ENCODE measurements around the gene PRKCH.

Gene PRKCH

DNA sequence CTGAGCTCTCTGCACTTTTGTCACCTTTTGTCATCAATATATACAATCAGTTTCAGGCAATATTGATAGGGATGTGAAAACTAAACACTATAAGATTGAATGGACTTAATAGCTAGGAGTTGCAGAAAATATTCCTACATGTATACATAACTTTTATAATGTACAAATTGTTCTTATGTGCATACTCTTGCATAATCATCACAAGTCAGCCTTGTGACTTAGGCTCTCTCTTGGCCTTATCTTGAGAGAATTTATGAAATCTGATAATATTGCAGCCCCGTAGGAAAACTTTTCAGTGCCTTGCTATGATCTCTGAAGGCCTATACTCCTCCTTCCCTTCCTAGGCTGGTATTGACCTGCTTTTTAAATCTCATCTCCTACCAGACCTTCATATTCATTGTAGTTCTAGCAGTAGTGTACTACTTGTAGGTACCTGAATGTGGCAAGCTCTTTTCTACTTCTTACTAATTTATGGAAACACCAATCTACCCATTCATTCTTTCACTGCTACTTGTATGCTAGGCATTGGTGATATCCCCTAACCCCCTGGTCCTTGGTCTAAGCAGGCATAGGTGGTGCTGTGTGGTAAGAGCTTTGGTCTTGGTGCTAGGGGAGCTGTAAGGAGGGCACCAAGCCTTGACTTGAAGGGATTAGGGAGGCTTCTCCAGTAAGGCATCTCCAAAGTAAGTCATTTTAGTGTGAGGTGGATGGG, 100.0 kb downstream of the PRKCH start:
- DNase-seq (ENCODE audit: low read depth, low spot score): no peak

DNA sequence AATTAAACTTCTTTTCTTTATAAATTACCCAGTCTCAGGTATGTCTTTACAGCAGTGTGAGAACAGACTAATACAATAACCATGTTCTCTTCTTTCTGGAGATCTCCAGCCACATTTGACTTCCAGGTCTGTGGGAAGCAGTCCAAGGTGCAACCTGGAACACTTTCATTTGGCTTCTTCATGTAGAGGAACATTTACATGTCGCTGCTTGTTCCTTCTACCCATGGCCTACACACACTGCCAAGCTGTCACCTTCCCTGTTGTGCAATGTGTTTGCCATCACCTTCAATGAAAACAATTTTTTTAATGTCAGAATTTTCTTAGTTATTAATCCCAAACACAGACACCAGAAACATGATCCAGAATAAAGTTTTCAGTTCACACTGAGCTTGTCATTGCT, 104.7 kb downstream of the PRKCH start:
- DNase-seq (ENCODE audit: low read depth, low spot score): no peak

DNA sequence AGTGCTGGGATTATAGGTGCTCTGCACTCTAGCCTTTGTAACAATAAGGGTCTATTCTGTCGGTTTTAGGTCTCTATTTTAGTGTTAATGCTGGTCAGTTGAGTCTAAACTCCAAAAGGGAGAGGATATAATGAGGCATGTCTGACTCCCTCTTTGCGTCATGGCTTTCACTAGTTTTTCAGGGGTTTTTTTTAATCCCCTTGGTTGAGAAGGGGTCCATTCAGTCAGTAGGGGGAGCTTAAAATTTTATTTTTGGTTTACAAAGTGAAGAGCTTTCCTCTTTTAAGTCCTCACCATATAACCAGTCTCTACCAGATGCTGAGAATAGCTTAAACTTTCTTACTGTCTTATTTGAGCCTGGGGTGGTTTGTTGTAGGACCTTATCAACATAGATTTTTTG, 106.9 kb downstream of the PRKCH start:
- no peak for DNase-seq (ENCODE audit: low read depth, low spot score)

DNA sequence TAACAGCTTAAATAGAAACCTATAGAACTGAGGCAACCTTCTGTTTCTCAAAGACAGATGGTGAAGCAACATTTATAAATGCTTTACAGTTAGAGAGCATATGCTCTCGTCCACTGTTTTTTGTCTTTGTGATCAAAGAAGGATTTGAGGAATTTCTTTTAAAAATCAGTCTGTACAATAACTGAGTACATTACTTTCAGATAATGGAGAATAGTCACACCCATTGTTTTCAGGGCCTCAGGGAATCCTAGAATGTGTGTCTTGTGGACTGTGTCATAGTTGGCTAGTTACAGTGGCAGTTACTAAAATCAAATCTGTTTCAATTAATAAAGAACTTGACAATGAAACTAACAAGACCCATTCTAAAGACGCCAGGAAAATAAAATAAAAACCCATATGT, 107.9 kb downstream of the PRKCH start:
- DNase-seq (ENCODE audit: low read depth, low spot score): no peak

DNA sequence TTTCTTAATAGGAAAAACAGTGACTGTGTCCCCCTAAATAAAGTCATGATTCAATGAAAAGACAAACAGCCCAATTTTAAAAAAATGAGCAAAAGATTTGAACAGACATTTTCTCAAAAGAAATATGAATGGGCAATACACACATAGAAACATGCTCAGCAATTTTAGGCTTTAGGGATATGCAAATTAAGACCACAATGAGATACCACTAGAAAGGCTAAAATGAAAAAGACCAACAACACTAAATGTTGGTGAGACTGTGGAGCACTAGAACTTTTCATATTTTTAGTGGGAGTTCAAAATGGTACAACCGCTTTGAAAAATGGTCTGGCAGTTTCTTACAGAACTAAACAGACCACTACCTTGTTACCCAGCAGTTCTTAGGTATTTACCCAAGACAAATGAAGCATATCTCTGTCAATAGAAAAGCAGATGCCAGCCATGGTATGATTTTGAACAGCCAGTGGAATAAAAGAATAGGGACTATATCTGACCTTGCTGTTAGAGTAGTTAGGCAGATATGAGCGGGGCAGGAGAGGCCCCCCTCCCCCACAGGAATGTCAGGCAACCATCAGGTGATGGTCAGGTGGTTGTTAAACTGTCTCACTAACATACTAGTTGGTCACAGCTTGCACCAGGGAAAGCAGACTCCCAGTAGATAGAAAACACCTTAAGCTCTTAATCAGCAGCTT, 108.8 kb downstream of the PRKCH start:
- no peak for DNase-seq (ENCODE audit: low read depth, low spot score)

DNA sequence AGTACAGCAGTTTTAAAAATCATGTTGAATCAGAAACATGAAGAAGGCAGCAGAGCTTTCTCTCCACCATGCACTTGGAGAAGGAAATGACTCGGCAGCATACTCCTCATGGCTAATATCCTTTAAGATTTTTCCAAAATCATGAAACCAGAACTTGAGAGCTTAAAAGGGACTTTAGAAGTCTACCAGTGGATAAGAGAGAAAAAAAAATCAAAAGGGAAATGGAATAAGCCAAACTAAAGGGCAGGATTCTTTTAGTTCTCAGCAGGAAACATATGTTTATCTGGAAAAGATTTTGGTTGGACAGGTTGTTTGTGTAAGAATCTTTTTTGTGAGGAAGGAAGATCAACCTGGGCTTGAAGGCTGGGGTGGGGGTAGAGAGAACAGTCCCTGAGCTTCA, 111.8 kb downstream of the PRKCH start:
- no peak for DNase-seq (ENCODE audit: low read depth, low spot score)

DNA sequence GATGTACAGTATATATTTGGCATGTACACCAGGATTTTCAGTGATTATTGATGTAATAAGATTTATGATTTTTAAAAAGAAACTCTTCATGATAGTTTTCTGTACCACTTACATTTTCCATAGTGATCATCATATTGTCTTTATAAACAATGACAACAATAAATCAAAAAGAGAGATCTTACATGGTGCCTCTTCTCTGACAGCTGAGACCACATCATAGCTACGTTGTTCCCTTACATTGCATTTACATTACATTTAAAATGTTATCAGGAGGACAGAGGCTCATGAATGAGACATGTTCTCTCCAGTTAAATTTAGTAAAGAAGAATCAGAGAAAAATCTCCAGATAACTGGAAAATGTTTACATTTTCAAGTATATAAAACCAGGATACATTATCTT, 112.4 kb downstream of the PRKCH start:
- no peak for DNase-seq (ENCODE audit: low read depth, low spot score)

DNA sequence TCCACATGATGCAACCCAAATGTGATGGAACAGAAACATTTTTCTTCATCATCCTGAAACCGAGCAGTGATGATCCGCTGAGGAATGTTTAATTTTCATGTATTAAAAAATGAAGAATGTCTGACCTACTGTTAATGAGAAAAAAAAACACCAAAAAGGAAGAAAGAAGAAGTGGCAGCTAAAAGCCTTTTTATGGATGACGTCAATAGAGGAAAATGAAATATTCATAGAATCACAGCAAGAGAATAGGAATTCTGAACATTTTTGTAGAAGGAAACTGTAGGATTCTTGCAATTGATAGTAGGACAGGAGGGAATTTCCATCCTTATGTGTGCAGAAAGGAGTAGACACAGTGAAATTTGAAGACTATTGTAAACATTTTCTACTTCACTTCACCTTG, 112.9 kb downstream of the PRKCH start:
- DNase-seq (ENCODE audit: low read depth, low spot score): no peak

DNA sequence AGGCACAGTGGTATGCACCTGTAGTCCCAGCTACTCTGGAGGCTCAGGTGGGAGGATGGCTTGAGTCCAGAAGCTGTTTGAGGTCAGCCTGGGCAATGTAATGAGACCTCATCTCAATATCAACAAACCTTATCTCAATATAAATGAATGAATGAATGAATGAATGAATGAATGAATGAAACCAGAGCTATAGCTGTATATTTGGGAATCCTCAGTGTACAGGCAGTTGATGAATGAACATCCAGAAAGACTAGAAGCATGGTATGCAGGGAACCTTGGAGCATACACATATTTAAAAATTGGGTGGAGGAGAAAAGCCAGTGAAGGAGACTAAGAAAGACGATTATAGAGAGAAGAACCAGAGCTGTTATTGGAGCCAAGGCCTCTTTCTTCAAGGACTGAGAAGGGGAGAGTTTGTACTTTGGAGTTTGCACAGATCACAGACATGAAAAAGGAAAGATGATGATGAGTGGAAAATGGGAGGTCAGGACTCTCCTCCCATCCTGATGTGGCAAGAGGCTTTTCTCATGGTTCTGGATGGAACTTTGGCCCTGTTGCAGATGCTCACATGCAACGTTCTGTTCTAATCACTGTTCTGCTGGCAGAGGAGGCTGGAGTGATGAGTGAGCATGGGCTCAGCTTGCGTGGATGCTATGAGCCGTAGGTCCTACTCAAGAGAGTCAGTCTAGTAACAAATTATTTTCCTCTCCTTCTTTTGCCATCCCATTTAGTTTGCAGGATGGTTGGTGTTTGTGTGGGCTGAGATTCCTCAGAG, 114.4 kb downstream of the PRKCH start:
- no peak for DNase-seq (ENCODE audit: low read depth, low spot score)

DNA sequence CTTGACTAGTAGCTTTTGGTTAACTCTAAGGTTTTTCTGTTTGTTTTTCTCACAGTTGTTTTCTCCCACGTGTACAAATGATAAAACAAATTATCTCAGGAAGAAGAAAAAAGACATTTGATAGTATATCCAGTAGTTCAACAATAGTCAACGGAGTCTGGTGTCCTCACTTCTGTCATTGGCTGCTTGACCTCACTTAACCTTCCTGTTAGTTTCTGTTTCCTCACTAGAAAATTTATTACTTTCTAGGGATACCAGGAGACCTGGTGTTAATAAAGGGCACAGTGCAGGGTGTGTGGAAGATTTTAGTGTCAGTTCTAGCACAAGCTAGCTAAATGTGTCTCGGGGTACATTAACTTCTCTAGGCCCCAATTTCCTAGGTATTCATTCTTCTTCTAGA, 116.0 kb downstream of the PRKCH start:
- no peak for DNase-seq (ENCODE audit: low read depth, low spot score)

DNA sequence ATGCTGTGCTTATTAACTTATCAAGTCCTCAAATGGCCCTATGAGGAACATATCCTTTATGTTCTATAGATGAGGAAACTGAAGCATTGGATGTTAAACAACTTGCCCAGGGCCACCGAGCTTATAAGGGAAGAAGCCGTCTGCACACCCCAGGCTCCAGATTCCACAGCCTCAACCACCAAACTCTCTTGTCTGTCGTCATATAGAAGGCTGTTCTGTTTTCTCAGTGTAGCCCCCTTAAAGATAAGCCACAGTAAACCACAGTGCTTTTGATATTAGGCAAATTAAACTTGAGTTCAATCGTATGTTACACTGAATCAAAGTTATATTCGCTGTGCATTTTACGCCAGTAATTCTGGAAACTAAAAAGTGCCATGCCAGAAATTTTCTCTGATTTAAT, 116.7 kb downstream of the PRKCH start:
- DNase-seq (ENCODE audit: low read depth, low spot score): no peak

DNA sequence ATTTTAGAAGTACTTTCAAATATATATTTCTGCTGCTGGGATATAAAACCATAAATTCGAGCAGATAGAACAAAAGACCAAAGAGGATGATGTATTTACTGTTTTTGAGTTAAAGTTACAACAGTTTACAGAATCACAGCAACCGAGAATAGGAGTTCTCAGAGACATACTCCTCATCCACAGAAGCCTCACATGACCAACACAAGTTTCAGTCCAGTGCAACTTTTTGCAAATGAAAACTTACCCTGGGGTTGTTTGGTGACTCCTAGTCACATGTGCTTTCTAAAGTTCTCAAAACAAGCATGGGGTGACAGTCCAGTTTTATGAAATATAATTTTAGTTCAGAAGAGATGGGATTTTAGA, 117.1 kb downstream of the PRKCH start:
- DNase-seq (ENCODE audit: low read depth, low spot score): no peak

DNA sequence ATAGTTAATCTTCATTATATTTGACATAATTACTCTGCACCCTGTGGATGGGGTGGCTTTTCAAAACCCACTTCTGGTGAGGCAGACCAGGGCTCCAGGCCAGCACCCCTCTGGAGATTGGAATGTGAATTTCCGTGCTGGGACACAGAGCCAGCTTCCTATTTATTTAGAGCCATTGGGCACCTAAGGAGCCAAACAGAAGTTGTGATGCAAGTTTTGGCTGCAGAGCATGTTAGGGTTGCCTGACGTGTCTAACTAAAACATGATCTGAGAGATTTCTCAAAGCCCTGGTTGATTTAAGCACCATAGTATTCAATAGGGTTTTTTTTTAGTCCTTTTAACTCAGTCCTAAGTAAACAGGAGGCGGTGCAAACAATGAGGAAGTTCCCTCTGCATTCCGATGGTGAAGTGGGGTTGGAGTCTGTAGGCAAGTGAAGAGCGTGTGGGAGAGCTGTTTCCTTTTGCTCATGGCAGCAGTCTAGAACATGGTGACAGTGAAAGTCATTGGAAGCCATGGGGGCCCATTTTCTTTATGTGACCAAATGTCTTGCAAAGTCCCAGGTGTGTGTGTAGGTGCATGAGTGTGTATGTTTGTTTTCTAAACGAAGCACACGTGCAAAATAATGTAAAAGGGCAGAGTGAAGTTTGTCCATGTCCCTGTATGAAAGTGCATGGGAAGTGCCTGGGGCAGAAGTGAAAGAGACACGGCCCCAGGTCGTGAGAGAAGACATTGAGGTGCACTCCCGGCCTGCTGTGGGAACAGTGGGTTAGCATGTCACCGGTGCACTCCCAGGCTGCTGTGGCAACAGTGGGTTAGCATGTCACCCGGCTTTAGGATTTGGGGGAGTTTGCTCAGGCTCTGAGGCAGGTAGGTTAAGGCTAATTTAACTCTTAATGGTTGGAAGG, 117.7 kb downstream of the PRKCH start:
- no peak for DNase-seq (ENCODE audit: low read depth, low spot score)

DNA sequence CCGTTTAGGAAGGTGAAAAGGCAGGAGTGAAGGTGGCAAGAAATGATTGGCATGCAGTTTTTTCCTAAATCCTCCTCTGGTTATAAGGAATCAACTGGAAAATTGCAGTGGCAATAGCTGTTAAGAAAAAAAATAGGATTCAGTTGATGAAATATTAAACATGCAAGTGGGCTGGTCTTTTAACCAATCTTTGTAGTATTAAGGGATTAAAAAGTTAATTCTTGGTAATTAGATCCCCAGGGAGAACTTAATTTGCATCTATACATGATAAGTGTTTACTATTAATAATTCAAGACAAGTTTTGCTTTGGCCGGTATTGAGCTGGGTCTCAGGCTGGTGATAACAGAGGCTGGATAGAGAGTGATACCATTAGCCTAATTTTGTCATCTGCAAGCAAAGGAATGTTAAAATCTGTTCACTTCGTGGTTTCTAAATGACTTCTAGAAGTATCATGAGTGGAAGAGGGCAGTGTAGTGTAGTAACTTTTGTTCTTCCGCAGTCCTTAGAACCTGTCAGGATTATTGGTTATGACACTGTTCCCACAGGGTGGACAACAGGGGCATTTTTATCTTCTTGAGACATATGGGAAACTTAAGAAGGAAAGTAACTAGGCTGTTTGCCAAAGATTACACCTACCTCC, 118.5 kb downstream of the PRKCH start:
- DNase-seq (ENCODE audit: low read depth, low spot score): no peak

DNA sequence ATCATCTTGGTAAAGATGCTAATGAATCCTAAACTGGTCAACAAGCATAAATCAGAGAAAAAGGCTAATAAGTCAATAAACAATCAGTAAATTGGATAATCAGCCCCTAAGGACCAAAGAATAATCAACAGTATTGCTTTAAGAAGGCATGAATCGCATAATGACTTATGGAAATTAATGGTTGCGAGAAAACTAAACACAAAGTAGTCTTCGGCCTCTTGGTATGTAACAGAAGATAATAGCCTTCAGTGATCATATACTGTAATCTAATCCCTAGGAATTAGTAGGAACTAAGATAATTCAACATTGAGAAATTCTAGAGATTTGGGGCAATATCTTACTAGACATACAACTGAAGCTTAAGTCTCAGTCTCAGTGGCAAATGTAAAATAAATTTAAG, 122.1 kb downstream of the PRKCH start:
- no peak for DNase-seq (ENCODE audit: low read depth, low spot score)

DNA sequence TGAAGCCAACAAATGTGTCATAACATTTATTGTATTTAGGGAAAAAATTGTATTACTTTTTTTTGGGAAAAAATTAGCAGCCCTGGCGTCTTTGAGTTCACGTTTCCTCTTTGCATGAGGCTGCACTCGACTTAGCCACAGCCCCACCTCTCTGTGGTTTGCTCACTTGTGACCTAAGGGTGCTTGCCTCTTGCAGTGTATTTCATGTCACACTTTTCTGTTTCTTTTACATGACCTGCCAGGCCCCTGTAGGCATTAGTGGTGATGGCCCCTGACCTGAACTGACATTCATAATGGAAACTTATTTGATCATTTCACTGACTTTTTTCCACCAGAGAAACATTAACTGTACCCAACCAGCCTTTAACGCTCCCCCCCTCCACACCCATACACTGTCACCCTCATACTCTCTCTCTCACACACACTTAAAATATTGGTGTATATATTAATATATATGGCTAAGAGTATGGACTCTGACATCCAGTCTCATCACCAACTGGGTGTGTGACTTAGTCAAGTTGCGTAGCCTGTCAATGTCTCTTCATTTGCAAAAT, 122.9 kb downstream of the PRKCH start:
- peak; percentile 29 for DNase-seq (ENCODE audit: low read depth, low spot score)

DNA sequence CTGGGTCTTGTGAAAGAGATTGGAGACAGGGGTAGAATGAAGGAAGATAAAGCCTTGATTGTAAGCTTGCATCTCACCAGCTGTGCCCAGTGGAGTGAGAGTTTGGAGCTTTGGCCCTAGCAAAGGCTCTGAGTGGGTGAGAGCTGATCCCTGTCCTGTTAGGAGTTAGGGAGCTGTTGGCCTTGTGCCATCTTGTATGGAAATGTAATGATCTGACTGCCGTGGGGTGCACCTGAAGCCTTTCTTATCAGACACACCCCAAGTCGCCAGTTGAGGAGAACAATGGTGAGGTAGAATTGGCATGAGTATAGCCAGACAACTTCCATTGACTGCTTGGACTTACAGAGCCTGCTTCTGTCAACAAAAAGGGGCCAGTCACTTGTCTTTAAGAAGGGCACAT, 130.1 kb downstream of the PRKCH start:
- DNase-seq (ENCODE audit: low read depth, low spot score): no peak

DNA sequence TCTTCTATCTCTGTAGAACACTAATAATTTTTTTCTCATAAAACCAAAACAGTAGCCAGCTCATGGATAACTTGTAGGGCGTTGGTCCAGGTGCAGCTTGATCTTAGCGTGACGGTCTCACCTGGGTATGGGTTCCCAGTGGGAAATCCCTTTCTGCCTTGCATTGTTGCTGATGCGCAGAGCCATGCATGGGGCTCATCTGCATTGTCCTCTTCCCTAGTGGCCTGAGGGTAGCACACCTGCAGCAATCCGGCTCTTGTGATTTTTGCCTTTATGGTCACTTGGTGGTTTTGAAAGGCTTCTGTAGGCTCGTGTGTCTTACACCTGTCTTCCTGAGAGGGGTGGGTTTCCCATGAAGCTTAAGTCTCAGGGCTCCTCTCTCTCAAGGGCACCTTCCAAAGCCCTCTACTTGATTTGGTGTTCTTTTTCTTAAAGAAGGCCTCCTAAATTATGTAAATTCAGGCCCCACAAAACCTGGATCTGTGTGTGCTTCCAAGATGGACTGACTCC, 130.6 kb downstream of the PRKCH start:
- no peak for DNase-seq (ENCODE audit: low read depth, low spot score)

DNA sequence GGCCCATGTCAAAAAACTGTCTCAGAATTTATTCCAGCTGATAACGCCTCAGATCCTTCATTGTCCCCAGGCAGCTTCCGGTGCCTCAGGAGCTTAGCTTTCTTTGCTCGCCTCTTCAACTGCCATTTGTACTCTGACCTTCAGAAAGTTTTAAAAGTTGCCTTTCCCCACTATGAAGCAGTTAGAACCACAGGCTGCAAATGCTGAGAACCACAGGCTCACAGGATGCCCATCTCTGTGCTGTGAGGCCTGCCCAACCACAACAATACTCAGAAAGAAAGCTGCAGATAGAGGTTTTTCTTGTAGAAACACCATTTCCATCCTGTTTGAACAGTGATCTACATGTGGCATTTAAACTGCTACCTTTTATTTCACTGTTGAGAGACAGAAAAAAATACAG, 131.1 kb downstream of the PRKCH start:
- peak; percentile 39 for DNase-seq (ENCODE audit: low read depth, low spot score)

DNA sequence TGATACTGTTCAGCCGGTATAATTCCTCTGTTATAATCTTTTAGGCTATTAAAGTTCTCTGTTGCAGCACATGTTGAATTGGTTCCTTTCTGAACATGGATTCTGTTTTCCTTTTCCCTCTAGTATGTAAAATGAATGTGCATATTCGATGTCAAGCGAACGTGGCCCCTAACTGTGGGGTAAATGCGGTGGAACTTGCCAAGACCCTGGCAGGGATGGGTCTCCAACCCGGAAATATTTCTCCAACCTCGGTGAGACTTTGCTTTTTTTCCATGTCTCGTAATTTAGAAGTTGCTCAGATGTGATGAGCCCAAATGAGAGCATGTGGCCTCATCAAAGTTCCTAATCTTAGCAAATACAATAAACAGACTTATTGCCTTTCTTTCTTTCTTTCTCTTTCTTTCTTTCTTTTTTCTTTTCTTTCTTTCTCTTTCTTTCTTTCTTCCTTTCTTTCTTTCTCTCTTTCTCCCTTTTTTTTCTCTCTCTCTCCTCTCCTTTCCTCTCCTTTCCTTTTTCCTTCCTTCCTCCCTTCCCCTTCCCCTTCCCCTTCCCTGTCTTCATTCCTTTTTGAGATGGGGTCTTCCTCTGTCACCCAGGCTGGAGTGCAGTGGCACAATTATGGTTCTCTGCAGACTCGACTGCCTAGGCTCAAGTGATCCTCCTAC, 131.9 kb downstream of the PRKCH start:
- DNase-seq (ENCODE audit: low read depth, low spot score): no peak

Data from activated CD4-positive, CD25-positive, alpha-beta regulatory T cell treated with anti-CD3 and anti-CD28 coated beads, Interleukin-2, amount 50 U/mL, for 16 hours (primary cell).